Loucy (cell line): ENCODE measurements around the gene SEMA3A.

ENCODE experiments used
- H2AFZ ChIP-seq: fragments of 200-600 bp; sonication (generic); 2 replicates; pipeline ENCODE4 v1.6.0; 2016; ENCODE audit warnings: antibody characterized with exemption, mild to moderate bottlenecking, low read length, moderate library complexity
- H3F3A ChIP-seq: fragments of 200-600 bp; 2 replicates; pipeline ENCODE4 v1.6.0; 2016; ENCODE audit warnings: antibody characterized with exemption, low read depth, mild to moderate bottlenecking
- H3K27me3 ChIP-seq: fragments of 200-600 bp; sonication (generic); 2 replicates; pipeline ENCODE4 v1.6.1; 2014; ENCODE audit warnings: low read length, mild to moderate bottlenecking; ENCODE audit not compliant: insufficient read depth, poor library complexity, severe bottlenecking
- H3K36me3 ChIP-seq: fragments of 200-600 bp; sonication (generic); 2 replicates; pipeline ENCODE4 v1.6.1; 2016; ENCODE audit warnings: low read length; ENCODE audit not compliant: insufficient read depth
- H3K4me1 ChIP-seq: fragments of 200-600 bp; sonication (generic); 2 replicates; pipeline ENCODE4 v1.5.1; 2014; ENCODE audit warnings: low read length, mild to moderate bottlenecking; ENCODE audit not compliant: insufficient read depth, poor library complexity, severe bottlenecking
- H3K4me2 ChIP-seq: fragments of 200-600 bp; sonication (generic); 2 replicates; pipeline ENCODE4 v1.6.0; 2014; ENCODE audit warnings: antibody characterized with exemption, low read length, low read depth, mild to moderate bottlenecking; ENCODE audit not compliant: poor library complexity, severe bottlenecking
- H3K4me3 ChIP-seq: fragments of 200-600 bp; sonication (generic); 2 replicates; pipeline ENCODE4 v1.5.1; 2014; ENCODE audit warnings: low read length, mild to moderate bottlenecking, mixed read lengths; ENCODE audit not compliant: poor library complexity, severe bottlenecking
- H3K79me2 ChIP-seq: fragments of 200-600 bp; sonication (generic); 2 replicates; pipeline ENCODE4 v1.6.1; 2014; ENCODE audit warnings: low read length; ENCODE audit not compliant: insufficient read depth
- H3K9ac ChIP-seq: fragments of 200-600 bp; sonication (generic); 2 replicates; pipeline ENCODE4 v1.6.0; 2014; ENCODE audit warnings: mild to moderate bottlenecking, low read depth, low read length, moderate library complexity; ENCODE audit not compliant: poor library complexity, severe bottlenecking
- H3K9me2 ChIP-seq: fragments of 200-600 bp; sonication (generic); replicated peaks from 2 replicates; pipeline ENCODE4 v1.6.1; 2016; ENCODE audit warnings: low read depth, low read length, mixed read lengths
- H3K9me3 ChIP-seq: fragments of 200-600 bp; sonication (generic); 2 replicates; pipeline ENCODE4 v1.6.1; 2014; ENCODE audit warnings: mild to moderate bottlenecking, antibody characterized with exemption, low read length, low read depth; ENCODE audit not compliant: insufficient read depth
- H4K20me1 ChIP-seq: fragments of 200-600 bp; sonication (generic); 2 replicates; pipeline ENCODE4 v1.6.0; 2014; ENCODE audit warnings: antibody characterized with exemption, low read length, mild to moderate bottlenecking; ENCODE audit not compliant: insufficient read depth, poor library complexity, severe bottlenecking
- CTCF ChIP-seq: fragments of 200-600 bp; sonication (generic); conservative IDR thresholded peaks from 2 replicates; pipeline ENCODE4 v1.5.1; 2014; ENCODE audit warnings: mild to moderate bottlenecking, antibody characterized with exemption, low read length
- EZH2phosphoT487 ChIP-seq: fragments of 200-600 bp; IDR thresholded peaks from 2 replicates; pipeline ENCODE4 v1.6.1; 2018; ENCODE audit warnings: antibody characterized with exemption, mild to moderate bottlenecking, moderate library complexity, borderline replicate concordance

The SEMA3A gene

GRCh38 chr7:83946801-83947200 is 247.8 kb downstream of the SEMA3A start:
- Histone ChIP-seq H3K4me3 (no peak overlapping the region), H3K4me2 (no peak overlapping the region), H3F3A (no peaks in the 10 kb centered on the region), H3K27me3 (no peaks in the 10 kb centered on the region), H3K9ac (no peak overlapping the region), H4K20me1 (no peaks in the 10 kb centered on the region), H3K36me3 (no peaks in the 10 kb centered on the region), H3K9me2 (no peaks in the 10 kb centered on the region), H3K79me2 (no peaks in the 10 kb centered on the region), H3K4me1 (no peaks in the 10 kb centered on the region), H2AFZ (peak overlapping the region; percentile 46), H3K9me3 (no peaks in the 10 kb centered on the region)
- TF ChIP-seq EZH2phosphoT487 (no peak), CTCF (no peak)

- no peaks in the 10 kb centered on the region for H4K20me1 ChIP-seq
- no peaks in the 10 kb centered on the region for H3K9me2 ChIP-seq
- no peaks in the 10 kb centered on the region for H3K27me3 ChIP-seq
- no peak overlapping the region for H3K4me3 ChIP-seq
- H3K79me2 ChIP-seq = no peaks in the 10 kb centered on the region
- TF ChIP-seq EZH2phosphoT487 (no peak), CTCF (no peak)
- H2AFZ ChIP-seq = no peak overlapping the region
- H3K4me2 ChIP-seq = no peak overlapping the region
- no peak overlapping the region for H3K9ac ChIP-seq
- H3K36me3 ChIP-seq = no peaks in the 10 kb centered on the region
- no peaks in the 10 kb centered on the region for H3K9me3 ChIP-seq
- no peaks in the 10 kb centered on the region for H3F3A ChIP-seq
- H3K4me1 ChIP-seq = no peaks in the 10 kb centered on the region
These were observed 253.3 kb downstream of the SEMA3A start for GRCh38 chr7:83941300-83941699.

GRCh38 chr7:83937930-83938329 is 256.7 kb downstream of the SEMA3A start:
- no peak overlapping the region for H3K4me3 ChIP-seq
- no peaks in the 10 kb centered on the region for H3K36me3 ChIP-seq
- H3F3A ChIP-seq = no peaks in the 10 kb centered on the region
- H3K9me2 ChIP-seq = no peaks in the 10 kb centered on the region
- no peaks in the 10 kb centered on the region for H3K4me1 ChIP-seq
- H3K9me3 ChIP-seq = no peaks in the 10 kb centered on the region
- H3K9ac ChIP-seq = no peak overlapping the region
- no peak overlapping the region for H3K4me2 ChIP-seq
- H3K79me2 ChIP-seq = no peaks in the 10 kb centered on the region
- no peak overlapping the region for H2AFZ ChIP-seq
- H3K27me3 ChIP-seq = no peaks in the 10 kb centered on the region
- H4K20me1 ChIP-seq = no peaks in the 10 kb centered on the region
- no peak for TF ChIP-seq EZH2phosphoT487
- TF ChIP-seq CTCF = no peak
